Measurements from ENCODE around the gene ENOX1. TPM values are rescaled to one million over a fixed set of nuclear protein-coding genes. Genes with fewer than 3 reads are reported as not detected.

ENOX1 gene
- total and polyA plus RNA-seq, 2 of the 13 experiments (the other 11 are each of a cell fraction or from before 2014, with no cell fraction given), result not detected

GRCh38 chr13:43368003-43368402 is 418.8 kb downstream of the ENOX1 start (continued):
- TF ChIP-seq, protein P1, sequence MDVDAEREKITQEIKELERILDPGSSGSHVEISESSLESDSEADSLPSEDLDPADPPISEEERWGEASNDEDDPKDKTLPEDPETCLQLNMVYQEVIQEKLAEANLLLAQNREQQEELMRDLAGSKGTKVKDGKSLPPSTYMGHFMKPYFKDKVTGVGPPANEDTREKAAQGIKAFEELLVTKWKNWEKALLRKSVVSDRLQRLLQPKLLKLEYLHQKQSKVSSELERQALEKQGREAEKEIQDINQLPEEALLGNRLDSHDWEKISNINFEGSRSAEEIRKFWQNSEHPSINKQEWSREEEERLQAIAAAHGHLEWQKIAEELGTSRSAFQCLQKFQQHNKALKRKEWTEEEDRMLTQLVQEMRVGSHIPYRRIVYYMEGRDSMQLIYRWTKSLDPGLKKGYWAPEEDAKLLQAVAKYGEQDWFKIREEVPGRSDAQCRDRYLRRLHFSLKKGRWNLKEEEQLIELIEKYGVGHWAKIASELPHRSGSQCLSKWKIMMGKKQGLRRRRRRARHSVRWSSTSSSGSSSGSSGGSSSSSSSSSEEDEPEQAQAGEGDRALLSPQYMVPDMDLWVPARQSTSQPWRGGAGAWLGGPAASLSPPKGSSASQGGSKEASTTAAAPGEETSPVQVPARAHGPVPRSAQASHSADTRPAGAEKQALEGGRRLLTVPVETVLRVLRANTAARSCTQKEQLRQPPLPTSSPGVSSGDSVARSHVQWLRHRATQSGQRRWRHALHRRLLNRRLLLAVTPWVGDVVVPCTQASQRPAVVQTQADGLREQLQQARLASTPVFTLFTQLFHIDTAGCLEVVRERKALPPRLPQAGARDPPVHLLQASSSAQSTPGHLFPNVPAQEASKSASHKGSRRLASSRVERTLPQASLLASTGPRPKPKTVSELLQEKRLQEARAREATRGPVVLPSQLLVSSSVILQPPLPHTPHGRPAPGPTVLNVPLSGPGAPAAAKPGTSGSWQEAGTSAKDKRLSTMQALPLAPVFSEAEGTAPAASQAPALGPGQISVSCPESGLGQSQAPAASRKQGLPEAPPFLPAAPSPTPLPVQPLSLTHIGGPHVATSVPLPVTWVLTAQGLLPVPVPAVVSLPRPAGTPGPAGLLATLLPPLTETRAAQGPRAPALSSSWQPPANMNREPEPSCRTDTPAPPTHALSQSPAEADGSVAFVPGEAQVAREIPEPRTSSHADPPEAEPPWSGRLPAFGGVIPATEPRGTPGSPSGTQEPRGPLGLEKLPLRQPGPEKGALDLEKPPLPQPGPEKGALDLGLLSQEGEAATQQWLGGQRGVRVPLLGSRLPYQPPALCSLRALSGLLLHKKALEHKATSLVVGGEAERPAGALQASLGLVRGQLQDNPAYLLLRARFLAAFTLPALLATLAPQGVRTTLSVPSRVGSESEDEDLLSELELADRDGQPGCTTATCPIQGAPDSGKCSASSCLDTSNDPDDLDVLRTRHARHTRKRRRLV (CRISPR knock-in tag; IDR thresholded peaks at IDR 0.05), result no peak
- TF ChIP-seq TMF1 (CRISPR knock-in tag; IDR thresholded peaks at IDR 0.05; ENCODE audit: low read depth), result no peak
- no peak for TF ChIP-seq SOX13 (IDR thresholded peaks at IDR 0.05)
- no peak for TF ChIP-seq SOX13 (CRISPR knock-in tag; conservative IDR thresholded peaks at IDR 0.05 in 1 of 2, IDR thresholded peaks at IDR 0.05 in 1 of 2)
- TF ChIP-seq ZFP37 (CRISPR knock-in tag; IDR thresholded peaks at IDR 0.05; ENCODE audit: borderline replicate concordance), result no peak
- TF ChIP-seq GPN1 (CRISPR knock-in tag; IDR thresholded peaks at IDR 0.05; ENCODE audit: borderline replicate concordance), result no peak
- TF ChIP-seq NR2F6 (IDR thresholded peaks at IDR 0.05), result no peak
- TF ChIP-seq NR2F6 (CRISPR knock-in tag; IDR thresholded peaks at IDR 0.05), result no peak

GRCh38 chr13:43365039-43365344 is 421.8 kb downstream of the ENOX1 start:
- Histone ChIP-seq H3K4me1 (ENCODE audit: insufficient read depth, low read length) (no peaks in the 10 kb centered on the region), H3K4me2 (ENCODE audit: low read depth, low read length) (no peak overlapping the region), H3K27ac (ENCODE audit: extremely low read length, insufficient read depth, low read length) (no peak overlapping the region), H3K36me3 (replicated peaks in 1 of 2; ENCODE audit: control insufficient read depth in 1 of 2, insufficient read depth in 2 of 2, low read length in 2 of 2) (no peaks in the 10 kb centered on the region), H3K4me3 (replicated peaks in 1 of 3; ENCODE audit: insufficient read depth in 1 of 3, low read depth in 2 of 3, low read length in 3 of 3) (no peak overlapping the region), H3K9me3 (ENCODE audit: low read length) (no peaks in the 10 kb centered on the region), H3K79me2 (ENCODE audit: insufficient read depth, low read length) (no peaks in the 10 kb centered on the region), H3K27me3 (ENCODE audit: control insufficient read depth in 1 of 2, insufficient read depth in 2 of 2, low read length in 2 of 2) (no peaks in the 10 kb centered on the region), H3K9ac (ENCODE audit: insufficient read depth, low read depth, low read length) (no peak overlapping the region), H4K20me1 (ENCODE audit: insufficient read depth, low read length) (no peaks in the 10 kb centered on the region), H2AFZ (ENCODE audit: low read length) (no peak overlapping the region)
- in situ Hi-C loops (cut with HindIII; ENCODE audit: extremely low pct_ligation_motif_present, low pct_unique_long_range_greater_than_20kb) (no loop called here), intact Hi-C loops (cut with micrococcal nuclease; ENCODE audit: unreplicated experiment) (no loop called here)
- TF ChIP-seq PHF8 (CRISPR knock-in tag; IDR thresholded peaks at IDR 0.05) (no peak), ZSCAN25 (CRISPR knock-in tag; IDR thresholded peaks at IDR 0.05) (no peak), MLLT10 (CRISPR knock-in tag; IDR thresholded peaks at IDR 0.05) (no peak), ZNF264 (CRISPR knock-in tag; IDR thresholded peaks at IDR 0.05) (no peak)
- no peak for DNase-seq (ENCODE audit: low spot score)
- ChIA-PET CTCF (ENCODE audit: low intra/inter-chr PET ratio, low total read pairs) (no interaction called here), POLR2A (no interaction called here)
- FAIRE-seq, result no peak
- 60% methylated on average over 3 of the region's 3 CpGs for WGBS (ENCODE audit: low lambda C conversion rate)
- ATAC-seq, result no peak
- no TSS peak for BruUV-seq (replicated peaks)

Data from HepG2 (cell line).